ENCODE data around the gene SH2D3C.

SH2D3C gene

GRCh38 chr9:127732444-127732843, 46.0 kb downstream of the SH2D3C start:
- in situ Hi-C loops (cut with HindIII; ENCODE audit: low pct_ligation_motif_present, low pct_unique_long_range_greater_than_20kb, low sequenced_read_pairs) = no loop called here
- no peak for DNase-seq

- in situ Hi-C loops (cut with HindIII; ENCODE audit: low pct_ligation_motif_present, low pct_unique_long_range_greater_than_20kb, low sequenced_read_pairs) = no loop called here
Measured at GRCh38 chr9:127731938-127732337, 46.5 kb downstream of the SH2D3C start.

GRCh38 chr9:127730799-127731410, 47.6 kb downstream of the SH2D3C start:
- in situ Hi-C loops (cut with HindIII; ENCODE audit: low pct_ligation_motif_present, low pct_unique_long_range_greater_than_20kb, low sequenced_read_pairs) = no loop called here
- no peak for DNase-seq

More at GRCh38 chr9:127731938-127732337, 46.5 kb downstream of the SH2D3C start:
- DNase-seq = no peak

GRCh38 chr9:127730262-127730661, 48.2 kb downstream of the SH2D3C start:
- in situ Hi-C loops (cut with HindIII; ENCODE audit: low pct_ligation_motif_present, low pct_unique_long_range_greater_than_20kb, low sequenced_read_pairs) = no loop called here
- DNase-seq = no peak

- no peak for DNase-seq
- in situ Hi-C loops (cut with HindIII; ENCODE audit: low pct_ligation_motif_present, low pct_unique_long_range_greater_than_20kb, low sequenced_read_pairs) = no loop called here
Measured at GRCh38 chr9:127729522-127730256, 48.8 kb downstream of the SH2D3C start.

- no peak for DNase-seq
- in situ Hi-C loops (cut with HindIII; ENCODE audit: low pct_ligation_motif_present, low pct_unique_long_range_greater_than_20kb, low sequenced_read_pairs) = no loop called here
Measured at GRCh38 chr9:127728808-127729207, 49.7 kb downstream of the SH2D3C start.

GRCh38 chr9:127726871-127727270, 51.6 kb downstream of the SH2D3C start:
- no peak for DNase-seq
- in situ Hi-C loops (cut with HindIII; ENCODE audit: low pct_ligation_motif_present, low pct_unique_long_range_greater_than_20kb, low sequenced_read_pairs) = no loop called here

GRCh38 chr9:127724012-127724411, 54.5 kb downstream of the SH2D3C start:
- DNase-seq = no peak

GRCh38 chr9:127723444-127723843, 55.0 kb downstream of the SH2D3C start:
- peak; percentile 45 for DNase-seq
- in situ Hi-C loops (cut with HindIII; ENCODE audit: low pct_ligation_motif_present, low pct_unique_long_range_greater_than_20kb, low sequenced_read_pairs) = no loop called here

More at GRCh38 chr9:127724012-127724411, 54.5 kb downstream of the SH2D3C start:
- in situ Hi-C loops (cut with HindIII; ENCODE audit: low pct_ligation_motif_present, low pct_unique_long_range_greater_than_20kb, low sequenced_read_pairs) = no loop called here

- no peak for DNase-seq
- in situ Hi-C loops (cut with HindIII; ENCODE audit: low pct_ligation_motif_present, low pct_unique_long_range_greater_than_20kb, low sequenced_read_pairs) = no loop called here
Measured at GRCh38 chr9:127723013-127723412, 55.5 kb downstream of the SH2D3C start.

- in situ Hi-C loops (cut with HindIII; ENCODE audit: low pct_ligation_motif_present, low pct_unique_long_range_greater_than_20kb, low sequenced_read_pairs) = no loop called here
- no peak for DNase-seq
Measured at GRCh38 chr9:127722055-127722745, 56.3 kb downstream of the SH2D3C start.

GRCh38 chr9:127721391-127721821, 57.1 kb downstream of the SH2D3C start:
- no peak for DNase-seq
- in situ Hi-C loops (cut with HindIII; ENCODE audit: low pct_ligation_motif_present, low pct_unique_long_range_greater_than_20kb, low sequenced_read_pairs) = no loop called here

- no peak for DNase-seq
- in situ Hi-C loops (cut with HindIII; ENCODE audit: low pct_ligation_motif_present, low pct_unique_long_range_greater_than_20kb, low sequenced_read_pairs) = no loop called here
Measured at GRCh38 chr9:127720865-127721227, 57.6 kb downstream of the SH2D3C start.

GRCh38 chr9:127720031-127720864, 58.2 kb downstream of the SH2D3C start:
- in situ Hi-C loops (cut with HindIII; ENCODE audit: low pct_ligation_motif_present, low pct_unique_long_range_greater_than_20kb, low sequenced_read_pairs) = no loop called here
- no peak for DNase-seq

- in situ Hi-C loops (cut with HindIII; ENCODE audit: low pct_ligation_motif_present, low pct_unique_long_range_greater_than_20kb, low sequenced_read_pairs) = no loop called here
- no peak for DNase-seq
Measured at GRCh38 chr9:127717766-127718165, 60.7 kb downstream of the SH2D3C start.

GRCh38 chr9:127716412-127716811, 62.1 kb downstream of the SH2D3C start:
- in situ Hi-C loops (cut with HindIII; ENCODE audit: low pct_ligation_motif_present, low pct_unique_long_range_greater_than_20kb, low sequenced_read_pairs) = no loop called here
- no peak for DNase-seq

GRCh38 chr9:127715470-127716337, 62.8 kb downstream of the SH2D3C start, which contains the start of the genes PTRH1 and TTC16:
Gene PTRH1 (minus strand): TSS chr9:127715663. CDS start chr9:127715639, 24 bp downstream.
Gene TTC16 (plus strand): TSS chr9:127716079. CDS start chr9:127716146, 67 bp downstream.
- in situ Hi-C loops (cut with HindIII; ENCODE audit: low pct_ligation_motif_present, low pct_unique_long_range_greater_than_20kb, low sequenced_read_pairs) = no loop called here
- DNase-seq = peak; percentile 92
